Skin of body (tissue), 2 donors: ENCODE results near the gene CAPN12. TPM values are rescaled to one million over a fixed set of nuclear protein-coding genes. Genes with fewer than 3 reads are reported as not detected.
"Not testable (repeated sequence)": the region's sequence is repeated elsewhere in the genome, so short reads cannot be mapped to it uniquely, and the experiment has no call there.

ENCODE experiments used
- DNase-seq: peaks from one replicate; lab custom pipeline; 2025; lab: John Stamatoyannopoulos, UW
- total RNA-seq: library from RNA; depleted of rRNA; stranded (reverse); fragments of >200 nt; gene quantifications from one replicate; pipeline ENCODE4 v1.2.3, GENCODE V29; 2014

Gene CAPN12
- total RNA-seq, 1 donor from 2014 or later = 6.0 TPM

GRCh38 chr19:38771569-38771968 lies 27.3 kb upstream of the CAPN12 start:
- not testable (repeated sequence) for DNase-seq

GRCh38 chr19:38770949-38771275 lies 26.6 kb upstream of the CAPN12 start:
- DNase-seq = not testable (repeated sequence)

GRCh38 chr19:38770228-38770948 lies 26.1 kb upstream of the CAPN12 start:
- DNase-seq = not testable (repeated sequence)

GRCh38 chr19:38769635-38770211 lies 25.4 kb upstream of the CAPN12 start:
- DNase-seq = peak; percentile 57

GRCh38 chr19:38766276-38767047 lies 22.2 kb upstream of the CAPN12 start:
- DNase-seq = no peak

GRCh38 chr19:38765214-38765613 lies 20.9 kb upstream of the CAPN12 start:
- no peak for DNase-seq

- DNase-seq = no peak
Observed at GRCh38 chr19:38763795-38764220, 19.5 kb upstream of the CAPN12 start.

GRCh38 chr19:38761884-38762389 lies 17.7 kb upstream of the CAPN12 start:
- not testable (repeated sequence) for DNase-seq

- not testable (repeated sequence) for DNase-seq
Observed at GRCh38 chr19:38760805-38761517, 16.7 kb upstream of the CAPN12 start.

GRCh38 chr19:38759590-38760003 lies 15.3 kb upstream of the CAPN12 start:
- no peak for DNase-seq

- DNase-seq = not testable (repeated sequence)
Observed at GRCh38 chr19:38754196-38754595, 9.9 kb upstream of the CAPN12 start.

- not testable (repeated sequence) for DNase-seq
Observed at GRCh38 chr19:38753783-38754182, 9.5 kb upstream of the CAPN12 start.

- DNase-seq = no peak
Observed at GRCh38 chr19:38745316-38745715, 1.0 kb upstream of the CAPN12 start.

- no peak for DNase-seq
Observed at GRCh38 chr19:38744874-38745273, 600 bp upstream of the CAPN12 start.

GRCh38 chr19:38743394-38744297 lies 628 bp downstream of the CAPN12 start:
- DNase-seq = no peak

GRCh38 chr19:38742906-38743305 lies 1.4 kb downstream of the CAPN12 start:
- no peak for DNase-seq

GRCh38 chr19:38742296-38742695 lies 2.0 kb downstream of the CAPN12 start:
- DNase-seq = no peak

- no peak for DNase-seq
Observed at GRCh38 chr19:38741670-38742069, 2.6 kb downstream of the CAPN12 start.

- DNase-seq = no peak
Observed at GRCh38 chr19:38740932-38741331, 3.3 kb downstream of the CAPN12 start.

- no peak for DNase-seq
Observed at GRCh38 chr19:38740257-38740592, 4.0 kb downstream of the CAPN12 start.
